Kidney (tissue), 14 donors: Measurements from ENCODE around the gene SLC24A4. TPM values are rescaled to one million over a fixed set of nuclear protein-coding genes. Genes with fewer than 3 reads are reported as not detected.

Source experiments
- DNase-seq, 5 donors: peaks; one replicate each; pipeline ENCODE4 v3.0.0-alpha.2; 2013 to 2020
- FAIRE-seq: peaks from 2 replicates; lab custom pipeline; 2012; peaks lifted over from hg19 to GRCh38; lab: Jason Lieb, UNC
- H3K27ac ChIP-seq, 2 donors: one replicate each; pipeline ENCODE4 v1.7.0; 2013; ENCODE audit warnings: low read depth in 2 of 2, low read length in 2 of 2, inconsistent platforms in 1 of 2
- H3K27me3 ChIP-seq: one replicate; pipeline ENCODE4 v1.7.1; 2013; ENCODE audit warnings: low read length, inconsistent platforms; ENCODE audit not compliant: control insufficient read depth, insufficient read depth
- H3K36me3 ChIP-seq, 3 donors: one replicate each; pipeline versions ENCODE4 v1.7.0 to v1.7.1; 2013; ENCODE audit warnings: low read length in 3 of 3, control low read depth in 1 of 3, inconsistent platforms in 1 of 3; ENCODE audit not compliant: insufficient read depth in 3 of 3, control insufficient read depth in 2 of 3
- H3K4me1 ChIP-seq, 3 donors: one replicate each; pipeline versions ENCODE4 v1.7.0 to v1.7.1; 2013; ENCODE audit warnings: low read length in 3 of 3, inconsistent platforms in 1 of 3, low read depth in 1 of 3; ENCODE audit not compliant: control insufficient read depth in 2 of 3, insufficient read depth in 2 of 3
- H3K4me3 ChIP-seq, 3 donors: one replicate each; pipeline versions ENCODE4 v1.7.0 to v1.8.1; 2013; ENCODE audit warnings: low read length in 3 of 3, control low read depth in 1 of 3, inconsistent platforms in 1 of 3
- H3K9ac ChIP-seq, 3 donors: one replicate each; pipeline versions ENCODE4 v1.7.0 to v1.7.1; 2013; ENCODE audit warnings: low read length in 3 of 3, control low read depth in 1 of 3, inconsistent platforms in 1 of 3
- H3K9me3 ChIP-seq, 3 donors: one replicate each; pipeline versions ENCODE4 v1.7.0 to v1.7.1; 2013; ENCODE audit warnings: low read length in 3 of 3, control low read depth in 1 of 3, inconsistent platforms in 1 of 3; ENCODE audit not compliant: control insufficient read depth in 2 of 3, insufficient read depth in 1 of 3
- CTCF ChIP-seq: IDR thresholded peaks from 3 replicates; pipeline ENCODE4 v1.5.1; 2012; ENCODE audit warnings: mild to moderate bottlenecking, moderate library complexity, borderline replicate concordance; ENCODE audit not compliant: insufficient read depth; ENCODE audit errors: extremely low read depth
- intact Hi-C: fragments of 100-400 bp; cut with DNase I; formaldehyde crosslinking; loops from one replicate; pipeline ENCODE4 v1.11.1; 2022
- polyA plus RNA-seq: library from polyadenylated mRNA; stranded (reverse); fragments of 350-450 nt; fragmentation: Illumina TruSeq; extraction: RNeasy Lipid Tissue Mini Kit (QIAGEN cat#74804); gene quantifications from one replicate; pipeline ENCODE4 v1.2.3, GENCODE V29; 2014; ENCODE audit warnings: low read depth, low replicate concordance; ENCODE audit not compliant: insufficient read depth
- total RNA-seq: library from RNA; stranded (reverse); fragmentation: NEBNext Ultra II Directional; extraction: Animal tissue kit (Norgen Biotek cat#: 25700); gene quantifications from one replicate; pipeline ENCODE4 v1.2.1, GENCODE V29; 2021
- donor health status: control.
- donor health status: control.
- donor health status: control.
- donor health status: control.
- donor health status: control.
- donor health status: DM: yes; HTN: yes; CAD: no.
- donor health status: Normal renal cell carcinoma (clear cell type).

Gene SLC24A4
- total and polyA plus RNA-seq, 2 donors from 2014 or later, result 0.32 to 0.85 TPM

GRCh38 chr14:92473969-92474535, 151.1 kb downstream of the SLC24A4 start:
- Histone ChIP-seq H3K27me3 (no peaks in the 10 kb centered on the region), H3K4me1 (no peaks in the 10 kb centered on the region), H3K4me3 (no peak overlapping the region), H3K9ac (no peak overlapping the region), H3K36me3 (no peaks in the 10 kb centered on the region), H3K27ac (no peak overlapping the region), H3K9me3 (no peaks in the 10 kb centered on the region)
- no peak for FAIRE-seq
- peak in 2 of 5 donors; percentile 9 to 61 for DNase-seq
- intact Hi-C loops, result no loop called here
- TF ChIP-seq CTCF, result no peak

GRCh38 chr14:92475037-92475436, 152.1 kb downstream of the SLC24A4 start:
- no peaks in the 10 kb centered on the region for H3K36me3 ChIP-seq
- H3K27ac ChIP-seq, result no peak overlapping the region
- FAIRE-seq, result no peak
- no peaks in the 10 kb centered on the region for H3K27me3 ChIP-seq
- TF ChIP-seq CTCF, result no peak
- H3K4me3 ChIP-seq, result no peak overlapping the region
- no peaks in the 10 kb centered on the region for H3K9me3 ChIP-seq
- peak in 1 of 5 donors; percentile 9 for DNase-seq
- no peaks in the 10 kb centered on the region for H3K4me1 ChIP-seq
- H3K9ac ChIP-seq, result no peak overlapping the region
- intact Hi-C loops, result no loop called here

GRCh38 chr14:92475451-92476187, 152.7 kb downstream of the SLC24A4 start:
- no peak for TF ChIP-seq CTCF
- H3K27me3 ChIP-seq, result no peaks in the 10 kb centered on the region
- intact Hi-C loops, result no loop called here
- no peak overlapping the region for H3K27ac ChIP-seq
- DNase-seq (peak in 3 of 5 donors; percentile 24 to 77 (median 33)), FAIRE-seq (no peak)
- no peaks in the 10 kb centered on the region for H3K36me3 ChIP-seq
- H3K9ac ChIP-seq, result no peak overlapping the region
- no peak overlapping the region for H3K4me3 ChIP-seq
- no peaks in the 10 kb centered on the region for H3K9me3 ChIP-seq
- no peaks in the 10 kb centered on the region for H3K4me1 ChIP-seq
